HEK293T (cell line): ENCODE results near the gene ADCY10.

ENCODE experiments used
- ARNT ChIP-seq: fragments of 450-650 bp; IDR thresholded peaks from 2 replicates; pipeline ENCODE4 v1.6.1; 2017; ENCODE audit warnings: mild to moderate bottlenecking
- BHLHE40 ChIP-seq: fragments of 450-650 bp; IDR thresholded peaks from 2 replicates; pipeline ENCODE4 v1.6.1; 2016; ENCODE audit warnings: mild to moderate bottlenecking, moderate library complexity, borderline replicate concordance
- CTBP1 ChIP-seq: fragments of 450-650 bp; IDR thresholded peaks from 2 replicates; pipeline ENCODE4 v1.6.1; 2016; ENCODE audit warnings: borderline replicate concordance
- ELF4 ChIP-seq: fragments of 450-650 bp; IDR thresholded peaks from 2 replicates; pipeline ENCODE4 v1.6.1; 2017; ENCODE audit warnings: antibody characterized with exemption
- FOXA1 ChIP-seq: fragments of 450-650 bp; IDR thresholded peaks from 2 replicates; pipeline ENCODE4 v1.6.1; 2016; ENCODE audit warnings: mild to moderate bottlenecking
- FOXK2 ChIP-seq: fragments of 450-650 bp; IDR thresholded peaks from 2 replicates; pipeline ENCODE4 v1.6.1; 2016; ENCODE audit warnings: mild to moderate bottlenecking
- FOXM1 ChIP-seq: fragments of 450-650 bp; IDR thresholded peaks from 2 replicates; pipeline ENCODE4 v1.6.1; 2017; ENCODE audit warnings: mild to moderate bottlenecking, borderline replicate concordance
- HDGF ChIP-seq: fragments of 450-650 bp; IDR thresholded peaks from 2 replicates; pipeline ENCODE4 v1.6.1; 2017; ENCODE audit warnings: antibody characterized with exemption, borderline replicate concordance
- L3MBTL2 ChIP-seq: fragments of 450-650 bp; conservative IDR thresholded peaks from 2 replicates; pipeline ENCODE4 v1.6.1; 2016; ENCODE audit warnings: mild to moderate bottlenecking
- LEF1 ChIP-seq: fragments of 450-650 bp; IDR thresholded peaks from 2 replicates; pipeline ENCODE4 v1.6.1; 2017; ENCODE audit warnings: mild to moderate bottlenecking, borderline replicate concordance
- NFRKB ChIP-seq: fragments of 450-650 bp; IDR thresholded peaks from 2 replicates; pipeline ENCODE4 v1.6.1; 2016; ENCODE audit warnings: mild to moderate bottlenecking, moderate library complexity
- SP1 ChIP-seq: fragments of 450-650 bp; IDR thresholded peaks from 2 replicates; pipeline ENCODE4 v1.6.1; 2017
- TARDBP ChIP-seq: fragments of 450-650 bp; IDR thresholded peaks from 2 replicates; pipeline ENCODE4 v1.6.1; 2016
- ZNF384 ChIP-seq: fragments of 450-650 bp; IDR thresholded peaks from 2 replicates; pipeline ENCODE4 v1.6.1; 2016

- TF ChIP-seq ZNF384 (no peak), CTBP1 (no peak), FOXM1 (no peak), FOXK2 (no peak), ARNT (no peak), SP1 (no peak), L3MBTL2 (no peak), ELF4 (no peak), TARDBP (no peak), NFRKB (no peak), BHLHE40 (no peak), LEF1 (no peak), HDGF (no peak), FOXA1 (no peak)
These were observed 132.4 kb downstream of the ADCY10 start for GRCh38 chr1:167781558-167781957.
